GM21723 (cell line): ENCODE results near the gene CREB3L4.
"Not testable (repeated sequence)": the region's sequence is repeated elsewhere in the genome, so short reads cannot be mapped to it uniquely, and the experiment has no call there.

Experiments used
- ATAC-seq: cut with Tn5 transposase; IDR thresholded peaks from one replicate; pipeline ENCODE4 v1.9.1; 2021; ENCODE audit warnings: mild to moderate bottlenecking, moderate library complexity; ENCODE audit not compliant: unreplicated experiment

CREB3L4 gene

GRCh38 chr1:153958111-153958960 lies 9.4 kb upstream of the CREB3L4 start, which contains the start of gene CRTC2:
Gene CRTC2 (minus strand): TSS chr1:153958612. CDS start chr1:153958497, 115 bp downstream.
- peak; percentile 81 for ATAC-seq

GRCh38 chr1:153958961-153959260 lies 8.8 kb upstream of the CREB3L4 start:
- no peak for ATAC-seq

GRCh38 chr1:153959454-153959853 lies 8.2 kb upstream of the CREB3L4 start:
- no peak for ATAC-seq

GRCh38 chr1:153960206-153960605 lies 7.5 kb upstream of the CREB3L4 start:
- no peak for ATAC-seq

GRCh38 chr1:153961421-153961820 lies 6.3 kb upstream of the CREB3L4 start:
- ATAC-seq, result no peak

- ATAC-seq, result no peak
These were observed 5.3 kb upstream of the CREB3L4 start for GRCh38 chr1:153962088-153963029.

GRCh38 chr1:153963030-153963849 lies 4.5 kb upstream of the CREB3L4 start, which contains the start of gene SLC39A1:
Gene SLC39A1 (minus strand): TSS chr1:153963537. CDS start chr1:153962715, 822 bp downstream.
- peak; percentile 44 for ATAC-seq

- peak; percentile 2 for ATAC-seq
These were observed 3.8 kb upstream of the CREB3L4 start for GRCh38 chr1:153963850-153964331.

- no peak for ATAC-seq
These were observed 280 bp downstream of the CREB3L4 start for GRCh38 chr1:153968000-153968363.

- ATAC-seq, result no peak
These were observed 706 bp downstream of the CREB3L4 start for GRCh38 chr1:153968408-153968807.

GRCh38 chr1:153968972-153969371 lies 1.3 kb downstream of the CREB3L4 start:
- no peak for ATAC-seq

- ATAC-seq, result no peak
These were observed 2.6 kb downstream of the CREB3L4 start for GRCh38 chr1:153970346-153970745.

- no peak for ATAC-seq
These were observed 5.4 kb downstream of the CREB3L4 start for GRCh38 chr1:153973071-153973470.

GRCh38 chr1:153973525-153973924 lies 5.8 kb downstream of the CREB3L4 start:
- ATAC-seq, result no peak

- ATAC-seq, result peak; percentile 4
These were observed 9.1 kb downstream of the CREB3L4 start for GRCh38 chr1:153976819-153977249.

- peak; percentile 84 for ATAC-seq
These were observed 9.8 kb downstream of the CREB3L4 start, which contains the start of gene JTB for GRCh38 chr1:153977250-153978240. Gene JTB (minus strand): TSS chr1:153977674. CDS start chr1:153977252, 422 bp downstream.

GRCh38 chr1:153978274-153978909 lies 10.7 kb downstream of the CREB3L4 start:
- ATAC-seq, result no peak

GRCh38 chr1:153979091-153979490 lies 11.4 kb downstream of the CREB3L4 start:
- not testable (repeated sequence) for ATAC-seq

- ATAC-seq, result not testable (repeated sequence)
These were observed 14.0 kb downstream of the CREB3L4 start for GRCh38 chr1:153981735-153982134.
